Mammary epithelial cell (primary cell): ENCODE measurements around the gene TBPL1.

Source experiments
- EZH2 ChIP-seq: IDR thresholded peaks from 2 replicates; pipeline ENCODE4 v1.6.1; 2012; ENCODE audit warnings: low read length, inconsistent platforms, borderline replicate concordance
- TF ChIP-seq, protein P1 (sequence below), 2 donors: IDR thresholded peaks in 1 of 2; conservative IDR thresholded peaks in 1 of 2; 2 replicates each; pipeline ENCODE4 v1.5.1; 2011 to 2012; ENCODE audit warnings: inconsistent platforms in 2 of 2, low read length in 2 of 2, mild to moderate bottlenecking in 2 of 2, control low read depth in 1 of 2, low read depth in 1 of 2; ENCODE audit not compliant: insufficient read depth in 1 of 2; ENCODE audit errors: extremely low read depth in 1 of 2

GRCh38 chr6:134015719-134016557 is 62.9 kb downstream of the TBPL1 start:
- TF ChIP-seq, protein P1, sequence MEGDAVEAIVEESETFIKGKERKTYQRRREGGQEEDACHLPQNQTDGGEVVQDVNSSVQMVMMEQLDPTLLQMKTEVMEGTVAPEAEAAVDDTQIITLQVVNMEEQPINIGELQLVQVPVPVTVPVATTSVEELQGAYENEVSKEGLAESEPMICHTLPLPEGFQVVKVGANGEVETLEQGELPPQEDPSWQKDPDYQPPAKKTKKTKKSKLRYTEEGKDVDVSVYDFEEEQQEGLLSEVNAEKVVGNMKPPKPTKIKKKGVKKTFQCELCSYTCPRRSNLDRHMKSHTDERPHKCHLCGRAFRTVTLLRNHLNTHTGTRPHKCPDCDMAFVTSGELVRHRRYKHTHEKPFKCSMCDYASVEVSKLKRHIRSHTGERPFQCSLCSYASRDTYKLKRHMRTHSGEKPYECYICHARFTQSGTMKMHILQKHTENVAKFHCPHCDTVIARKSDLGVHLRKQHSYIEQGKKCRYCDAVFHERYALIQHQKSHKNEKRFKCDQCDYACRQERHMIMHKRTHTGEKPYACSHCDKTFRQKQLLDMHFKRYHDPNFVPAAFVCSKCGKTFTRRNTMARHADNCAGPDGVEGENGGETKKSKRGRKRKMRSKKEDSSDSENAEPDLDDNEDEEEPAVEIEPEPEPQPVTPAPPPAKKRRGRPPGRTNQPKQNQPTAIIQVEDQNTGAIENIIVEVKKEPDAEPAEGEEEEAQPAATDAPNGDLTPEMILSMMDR (conservative IDR thresholded peaks at IDR 0.05 in 1 of 2, IDR thresholded peaks at IDR 0.05 in 1 of 2; ENCODE audit: extremely low read depth in 1 of 2, insufficient read depth in 1 of 2, low read depth in 1 of 2, low read length in 2 of 2): no peak
- TF ChIP-seq EZH2: no peak
